ENCODE measurements around the gene RFK.

DNA sequence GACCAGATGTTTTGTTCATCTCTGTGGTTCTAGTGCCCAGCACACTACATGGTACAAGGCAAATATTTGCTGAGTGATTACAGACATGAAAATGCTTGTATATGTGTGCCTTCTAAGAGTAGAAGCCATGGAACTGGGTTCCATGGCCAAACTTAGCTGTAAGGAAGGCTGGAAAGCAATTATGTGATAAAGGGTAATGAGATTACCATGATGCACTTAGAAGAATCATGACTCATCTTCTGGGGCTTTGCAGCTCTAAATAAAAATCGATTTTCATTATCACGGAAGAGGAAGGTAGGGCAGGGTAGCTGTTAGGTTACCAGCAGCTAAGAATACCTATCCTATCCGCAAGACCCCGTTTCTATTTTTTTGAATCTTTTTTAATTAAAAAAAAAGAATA lies 28.0 kb downstream of the RFK start:
- TF ChIP-seq EZH2 (IDR thresholded peaks at IDR 0.05) (no peak), POLR2AphosphoS5 (IDR thresholded peaks at IDR 0.05; ENCODE audit: borderline replicate concordance, low read depth, low read length) (no peak)

Measured in SK-N-MC (cell line).